GM18517 (cell line): ENCODE results near the gene UTP11.
"Not testable (repeated sequence)": the region's sequence is repeated elsewhere in the genome, so short reads cannot be mapped to it uniquely, and the experiment has no call there.

ENCODE experiments used
- ATAC-seq: cut with Tn5 transposase; IDR thresholded peaks from one replicate; pipeline ENCODE4 v1.9.1; 2021; ENCODE audit warnings: mild to moderate bottlenecking, moderate library complexity; ENCODE audit not compliant: unreplicated experiment

UTP11 gene

DNA sequence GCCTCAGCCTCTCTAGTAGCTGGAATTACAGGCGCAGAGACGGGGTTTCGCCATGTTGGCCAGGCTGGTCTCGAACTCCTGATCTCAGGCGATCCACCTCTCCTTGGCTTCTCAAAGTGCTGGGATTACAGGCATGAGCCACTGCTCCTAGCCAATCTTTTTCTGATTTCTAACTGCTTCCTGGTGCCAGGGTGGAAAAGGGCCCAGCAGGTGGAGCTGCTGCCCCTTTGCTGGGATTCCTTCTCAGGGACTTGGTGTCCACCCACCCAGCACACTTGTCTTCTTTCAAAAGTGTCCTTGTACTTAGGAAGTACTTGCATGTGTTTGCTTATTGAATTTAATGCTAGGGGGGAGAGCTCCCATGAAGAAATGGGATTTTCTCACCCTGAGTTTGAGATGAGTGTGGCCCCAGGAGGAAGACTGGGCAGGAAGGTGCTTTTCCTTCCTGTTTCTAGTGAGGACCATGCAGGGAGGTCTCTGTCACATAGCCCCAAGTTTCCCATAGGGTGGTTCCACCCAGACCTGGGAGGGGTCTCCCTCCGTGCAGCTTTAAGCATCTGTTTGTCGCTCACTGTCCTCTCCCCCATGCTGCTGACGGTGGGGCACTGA, 14.2 kb downstream of the UTP11 start:
- no peak for ATAC-seq

- ATAC-seq: no peak
Observed at GRCh38 chr1:38027201-38028104, 14.9 kb downstream of the UTP11 start.

GRCh38 chr1:38028105-38028591, 15.6 kb downstream of the UTP11 start:
- ATAC-seq: peak; percentile 74

GRCh38 chr1:38028671-38029070, 16.1 kb downstream of the UTP11 start:
- peak; percentile 3 for ATAC-seq

- no peak for ATAC-seq
Observed at GRCh38 chr1:38029081-38029681, 16.6 kb downstream of the UTP11 start.

DNA sequence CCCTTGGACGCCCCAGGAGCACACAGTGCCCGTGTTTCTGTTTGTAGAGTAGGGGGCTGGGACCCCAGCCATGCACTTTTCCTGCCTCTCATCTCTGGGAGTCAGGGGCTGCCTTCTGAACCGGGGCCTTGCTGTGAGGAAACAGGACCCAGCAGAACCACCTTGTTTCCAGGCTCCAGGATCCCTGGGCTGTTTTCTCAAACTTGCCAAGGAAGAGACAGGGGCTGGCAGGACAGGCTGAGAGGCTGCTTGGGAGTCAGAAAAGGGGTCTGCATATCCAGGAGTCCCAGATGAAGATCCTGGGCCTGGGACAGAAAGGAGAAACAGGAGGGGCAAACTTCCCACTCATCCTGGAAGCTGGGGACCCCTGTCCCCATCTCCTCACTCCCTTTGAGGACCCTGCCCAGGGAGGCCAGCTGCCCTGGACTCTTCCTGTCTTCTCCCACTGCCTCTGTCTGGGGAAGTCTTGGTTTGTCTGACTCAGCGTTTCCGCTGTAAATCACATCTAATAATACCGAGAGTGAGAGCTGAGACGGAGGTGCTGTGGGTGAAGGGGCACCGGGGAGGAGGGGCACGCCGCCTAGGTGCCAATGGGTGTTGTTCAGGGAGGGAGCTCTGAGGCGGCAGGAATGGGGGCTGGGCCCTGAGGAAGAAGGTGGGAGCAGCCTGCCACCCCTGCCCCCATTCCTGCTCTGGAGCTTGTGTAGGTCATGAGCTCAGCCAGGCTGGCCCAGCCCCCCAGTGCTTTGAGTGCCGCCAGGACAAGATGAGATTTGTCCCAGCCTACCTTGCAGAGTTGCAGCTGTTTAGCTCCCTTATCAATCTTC, 17.4 kb downstream of the UTP11 start:
- peak; percentile 32 for ATAC-seq

DNA sequence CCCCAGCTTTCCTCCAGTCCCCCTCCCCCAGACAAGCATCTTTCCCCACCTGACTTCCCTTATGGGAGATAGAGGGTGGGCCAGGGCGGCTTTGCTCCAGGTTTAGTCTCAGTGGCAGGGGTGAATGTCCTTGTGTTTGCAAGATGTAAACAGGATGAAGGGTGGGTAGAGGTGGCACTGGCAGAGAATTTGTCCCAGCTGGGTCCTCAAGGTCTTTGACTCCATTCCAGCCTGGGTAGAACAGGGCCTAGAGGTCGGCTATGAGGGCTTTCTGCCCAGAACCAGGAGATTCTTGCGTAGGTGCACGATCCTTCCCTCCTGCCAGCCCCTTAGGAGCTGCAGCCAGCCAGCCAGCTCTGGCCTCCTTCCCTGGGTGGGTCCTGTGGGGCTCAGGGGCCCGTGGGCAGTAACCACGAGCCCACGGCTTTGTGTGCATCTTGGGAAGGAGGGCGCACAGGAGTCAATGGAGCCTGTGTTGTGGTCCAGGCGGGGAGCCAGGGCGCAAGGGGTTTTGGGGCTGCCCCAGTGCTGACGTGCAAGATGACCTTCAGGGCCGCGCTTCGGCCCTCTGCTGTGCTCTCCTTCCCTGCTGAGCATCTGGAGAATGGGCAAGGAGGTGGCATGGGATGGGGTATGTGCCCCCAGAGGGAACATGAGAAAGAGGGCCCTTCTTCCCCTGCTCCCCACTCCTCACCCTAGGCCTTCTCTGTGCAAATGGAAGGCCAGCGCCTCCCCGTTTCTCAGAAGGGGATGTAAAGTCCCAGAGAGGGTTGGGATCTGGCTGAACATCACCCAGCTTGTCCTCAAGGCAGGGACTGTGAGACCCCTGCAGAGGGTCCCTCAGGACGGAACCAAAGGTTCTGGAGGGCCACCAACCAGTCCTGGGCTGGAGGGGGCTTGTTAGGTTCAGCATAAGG, 18.3 kb downstream of the UTP11 start:
- ATAC-seq: no peak

DNA sequence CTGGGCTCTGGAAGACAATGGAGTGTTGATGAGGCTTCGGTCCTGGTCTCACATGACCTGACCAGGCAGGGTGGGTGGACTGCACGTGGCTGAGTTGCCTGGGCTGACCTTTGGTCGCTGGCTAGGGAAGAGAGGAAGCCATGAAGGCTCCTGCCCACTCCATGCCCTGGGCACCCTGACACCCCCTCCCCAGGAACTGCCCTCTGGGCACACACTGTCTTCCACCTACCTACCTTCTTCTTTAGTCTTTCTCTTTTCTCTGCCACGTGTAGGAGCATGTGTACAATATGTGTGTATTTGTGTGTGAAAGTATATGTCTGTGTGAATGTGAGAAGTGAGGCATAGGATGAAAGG, 19.0 kb downstream of the UTP11 start:
- ATAC-seq: no peak

DNA sequence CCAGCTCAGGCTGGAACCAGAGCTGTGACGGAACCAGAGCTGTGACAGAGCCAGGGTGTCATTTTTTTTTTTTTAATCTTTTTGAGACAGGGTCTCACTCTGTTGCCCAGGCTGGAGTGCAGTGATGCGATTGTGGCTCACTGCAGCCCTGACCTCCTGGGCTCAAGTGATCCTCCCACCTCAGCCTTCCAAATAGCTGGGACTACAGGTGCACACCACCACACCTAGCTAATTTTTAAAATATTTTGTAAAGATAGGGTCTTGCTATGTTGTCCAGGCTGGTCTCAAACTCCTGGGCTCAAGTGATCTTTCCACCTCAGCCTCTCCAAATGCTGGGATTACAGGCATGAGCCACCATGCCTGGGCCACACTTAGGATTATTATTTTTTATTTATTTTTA, 20.5 kb downstream of the UTP11 start:
- ATAC-seq: not testable (repeated sequence)

GRCh38 chr1:38034871-38035270, 22.3 kb downstream of the UTP11 start:
- ATAC-seq: no peak

- no peak for ATAC-seq
Observed at GRCh38 chr1:38037221-38037939, 24.8 kb downstream of the UTP11 start.

DNA sequence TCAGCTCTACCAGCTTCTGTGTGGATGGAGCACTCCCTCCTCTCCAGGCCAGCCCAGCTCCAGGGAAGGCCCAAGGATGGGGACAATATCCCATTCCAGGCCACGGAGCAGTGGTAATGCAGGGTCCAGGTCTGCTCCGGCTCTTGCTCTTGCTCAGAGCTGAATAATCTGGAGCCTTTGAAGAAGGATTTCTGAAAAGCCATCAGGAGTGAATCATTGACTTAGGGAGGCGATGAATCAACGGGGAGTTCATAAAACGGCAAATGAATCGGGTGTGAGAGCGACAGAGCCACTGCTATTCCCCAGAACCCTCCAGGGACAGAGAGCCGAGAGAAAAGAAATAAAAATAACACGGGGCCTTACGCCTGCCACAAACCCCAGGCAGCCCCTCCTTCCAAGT, 26.3 kb downstream of the UTP11 start:
- no peak for ATAC-seq

DNA sequence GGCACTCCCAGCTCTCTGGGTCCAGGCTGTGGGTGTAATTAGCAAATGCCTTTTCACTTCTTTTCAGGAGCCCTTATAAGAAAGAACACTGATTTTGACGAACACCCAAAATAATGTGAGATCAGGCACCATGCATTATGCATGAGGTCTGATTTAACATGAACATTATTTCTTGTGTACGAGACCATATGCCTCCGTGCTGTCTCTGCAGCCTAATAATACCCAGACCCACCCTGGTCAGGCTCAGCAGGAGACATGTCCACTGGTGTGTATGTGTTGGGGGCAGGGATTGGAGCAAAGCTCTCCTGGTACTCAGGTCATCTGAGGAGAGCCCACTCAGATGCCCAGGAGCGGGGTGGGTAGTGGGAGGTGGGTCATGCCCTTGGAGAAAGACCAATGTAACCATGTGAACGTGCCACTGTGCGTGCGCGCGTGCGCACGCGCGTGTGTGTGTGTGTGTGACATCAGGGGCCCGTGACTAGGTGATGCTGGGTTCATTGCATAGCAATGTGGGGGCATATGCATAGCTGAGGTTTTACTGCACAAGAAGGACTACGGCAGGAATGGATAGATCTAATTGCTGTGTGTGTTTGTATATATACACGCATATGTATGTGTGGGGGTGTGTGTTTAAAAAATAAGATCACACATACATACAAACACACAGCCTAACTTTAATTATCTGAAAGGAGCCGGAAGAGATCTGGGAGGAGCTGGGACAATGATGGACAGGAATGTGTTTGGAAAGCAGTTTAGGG, 27.0 kb downstream of the UTP11 start:
- no peak for ATAC-seq

- no peak for ATAC-seq
Observed at GRCh38 chr1:38041936-38042834, 29.7 kb downstream of the UTP11 start.

DNA sequence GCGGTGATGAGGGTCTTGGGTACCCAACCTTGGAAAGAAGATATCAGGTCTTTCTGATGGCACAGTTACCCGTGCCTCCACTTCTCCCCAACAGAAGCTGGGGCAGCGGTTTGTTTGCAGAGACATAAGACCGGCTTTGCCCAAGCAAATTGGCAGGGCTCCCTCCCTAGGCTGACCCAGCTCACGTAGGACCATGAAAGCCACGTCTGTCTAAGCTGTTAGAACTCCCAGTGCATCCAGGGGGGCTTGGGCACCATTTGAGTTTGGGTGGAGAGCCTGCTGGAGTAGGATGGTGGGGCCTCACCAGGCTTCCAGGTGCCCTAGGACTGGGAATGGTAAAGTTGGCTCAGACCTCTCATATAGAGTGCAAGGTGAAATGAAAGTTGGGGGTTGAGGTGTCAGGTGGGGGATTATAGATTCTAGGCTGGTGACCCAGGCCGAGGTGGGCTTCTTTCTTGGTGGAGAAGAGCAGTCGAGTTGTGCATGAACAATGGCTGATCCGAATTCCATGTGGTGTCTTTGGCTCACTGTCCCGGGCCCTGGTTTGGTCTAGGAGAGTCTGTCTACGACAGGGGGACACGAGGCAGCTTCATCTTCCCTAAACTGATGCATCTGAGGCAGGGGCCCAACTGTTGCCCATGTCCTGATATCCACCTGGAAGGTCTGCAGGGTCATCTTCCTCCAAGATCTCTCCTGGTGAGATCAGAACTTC, 30.7 kb downstream of the UTP11 start:
- ATAC-seq: no peak

GRCh38 chr1:38044221-38045215, 32.0 kb downstream of the UTP11 start:
- no peak for ATAC-seq
